KMS-11 (cell line): Measurements from ENCODE around the gene FH.

ENCODE experiments used
- H2AFZ ChIP-seq: fragments of 200-600 bp; sonication (generic); 2 replicates; pipeline ENCODE4 v1.6.1; 2016; ENCODE audit warnings: antibody characterized with exemption, mixed run types, low read depth
- H3K27ac ChIP-seq: fragments of 200-600 bp; sonication (generic); 2 replicates; pipeline ENCODE4 v1.6.1; 2016; ENCODE audit warnings: mild to moderate bottlenecking, mixed run types
- H3K27me3 ChIP-seq: fragments of 200-600 bp; sonication (generic); 2 replicates; pipeline ENCODE4 v1.6.1; 2017; ENCODE audit warnings: mild to moderate bottlenecking, low read depth, mixed run types, moderate library complexity; ENCODE audit not compliant: insufficient read depth
- H3K36me3 ChIP-seq: fragments of 200-600 bp; sonication (generic); 2 replicates; pipeline ENCODE4 v1.6.1; 2017; ENCODE audit warnings: mild to moderate bottlenecking, mixed run types; ENCODE audit not compliant: insufficient read depth
- H3K4me1 ChIP-seq: fragments of 200-600 bp; sonication (generic); 2 replicates; pipeline ENCODE4 v1.6.1; 2016; ENCODE audit warnings: mild to moderate bottlenecking, low read depth, mixed run types; ENCODE audit not compliant: poor library complexity, severe bottlenecking
- H3K4me2 ChIP-seq: fragments of 200-600 bp; sonication (generic); 2 replicates; pipeline ENCODE4 v1.7.0; 2016; ENCODE audit warnings: mild to moderate bottlenecking, mixed run types
- H3K4me3 ChIP-seq: fragments of 200-600 bp; sonication (generic); IDR thresholded peaks from 2 replicates; pipeline ENCODE4 v1.6.1; 2017; ENCODE audit warnings: low read depth, low read length, mixed read lengths; ENCODE audit not compliant: insufficient read depth
- H3K79me2 ChIP-seq: fragments of 200-600 bp; sonication (generic); 2 replicates; pipeline ENCODE4 v1.6.1; 2016; ENCODE audit warnings: low read depth, mixed run types; ENCODE audit not compliant: insufficient read depth
- H3K9ac ChIP-seq: fragments of 200-600 bp; sonication (generic); 2 replicates; pipeline ENCODE4 v1.6.1; 2016; ENCODE audit warnings: mild to moderate bottlenecking, mixed run types
- H4K20me1 ChIP-seq: fragments of 200-600 bp; sonication (generic); 2 replicates; pipeline ENCODE4 v1.6.1; 2016; ENCODE audit warnings: mild to moderate bottlenecking, mixed run types; ENCODE audit not compliant: insufficient read depth
- TF ChIP-seq, protein P1 (sequence below): fragments of 200-600 bp; sonication (generic); conservative IDR thresholded peaks from 2 replicates; pipeline ENCODE4 v1.6.1; 2017; ENCODE audit warnings: low read depth, mild to moderate bottlenecking, antibody characterized with exemption, low read length, moderate library complexity, mixed read lengths

The FH gene

GRCh38 chr1:241475671-241476070, 43.9 kb downstream of the FH start:
- no peaks in the 10 kb centered on the region for H3K4me1 ChIP-seq
- no peaks in the 10 kb centered on the region for H3K79me2 ChIP-seq
- no peak overlapping the region for H3K4me3 ChIP-seq
- no peak overlapping the region for H3K4me2 ChIP-seq
- no peaks in the 10 kb centered on the region for H4K20me1 ChIP-seq
- no peaks in the 10 kb centered on the region for H3K36me3 ChIP-seq
- H2AFZ ChIP-seq, result no peak overlapping the region
- no peak overlapping the region for H3K27ac ChIP-seq
- H3K9ac ChIP-seq, result no peak overlapping the region
- TF ChIP-seq, protein P1, sequence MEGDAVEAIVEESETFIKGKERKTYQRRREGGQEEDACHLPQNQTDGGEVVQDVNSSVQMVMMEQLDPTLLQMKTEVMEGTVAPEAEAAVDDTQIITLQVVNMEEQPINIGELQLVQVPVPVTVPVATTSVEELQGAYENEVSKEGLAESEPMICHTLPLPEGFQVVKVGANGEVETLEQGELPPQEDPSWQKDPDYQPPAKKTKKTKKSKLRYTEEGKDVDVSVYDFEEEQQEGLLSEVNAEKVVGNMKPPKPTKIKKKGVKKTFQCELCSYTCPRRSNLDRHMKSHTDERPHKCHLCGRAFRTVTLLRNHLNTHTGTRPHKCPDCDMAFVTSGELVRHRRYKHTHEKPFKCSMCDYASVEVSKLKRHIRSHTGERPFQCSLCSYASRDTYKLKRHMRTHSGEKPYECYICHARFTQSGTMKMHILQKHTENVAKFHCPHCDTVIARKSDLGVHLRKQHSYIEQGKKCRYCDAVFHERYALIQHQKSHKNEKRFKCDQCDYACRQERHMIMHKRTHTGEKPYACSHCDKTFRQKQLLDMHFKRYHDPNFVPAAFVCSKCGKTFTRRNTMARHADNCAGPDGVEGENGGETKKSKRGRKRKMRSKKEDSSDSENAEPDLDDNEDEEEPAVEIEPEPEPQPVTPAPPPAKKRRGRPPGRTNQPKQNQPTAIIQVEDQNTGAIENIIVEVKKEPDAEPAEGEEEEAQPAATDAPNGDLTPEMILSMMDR, result no peak
- H3K27me3 ChIP-seq, result no peaks in the 10 kb centered on the region

DNA sequence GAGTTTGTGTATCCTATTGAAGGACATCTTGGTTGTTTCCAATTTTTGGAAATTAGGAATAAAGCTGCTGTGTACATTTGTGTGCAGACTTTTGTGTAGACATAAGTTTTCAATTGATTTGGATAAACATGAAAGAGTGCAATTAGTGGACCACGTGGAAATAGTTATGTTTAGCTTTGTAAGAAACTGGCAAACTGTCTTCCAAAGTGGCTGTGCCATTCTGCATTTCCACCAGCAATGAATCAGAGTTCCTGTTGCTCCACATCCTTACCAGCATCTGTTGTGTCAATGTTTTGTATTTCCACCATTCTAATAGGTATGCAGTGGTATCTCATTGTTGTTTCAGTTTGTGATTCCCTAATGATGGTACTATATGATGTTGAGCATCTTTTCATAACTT, 46.5 kb downstream of the FH start:
- Histone ChIP-seq H3K4me3 (no peak overlapping the region), H3K27ac (no peak overlapping the region), H3K36me3 (no peaks in the 10 kb centered on the region), H3K27me3 (no peaks in the 10 kb centered on the region), H3K9ac (no peak overlapping the region), H3K79me2 (no peaks in the 10 kb centered on the region), H3K4me1 (no peaks in the 10 kb centered on the region), H2AFZ (no peak overlapping the region), H3K4me2 (no peak overlapping the region), H4K20me1 (no peaks in the 10 kb centered on the region)
- TF ChIP-seq, protein P1, result no peak

DNA sequence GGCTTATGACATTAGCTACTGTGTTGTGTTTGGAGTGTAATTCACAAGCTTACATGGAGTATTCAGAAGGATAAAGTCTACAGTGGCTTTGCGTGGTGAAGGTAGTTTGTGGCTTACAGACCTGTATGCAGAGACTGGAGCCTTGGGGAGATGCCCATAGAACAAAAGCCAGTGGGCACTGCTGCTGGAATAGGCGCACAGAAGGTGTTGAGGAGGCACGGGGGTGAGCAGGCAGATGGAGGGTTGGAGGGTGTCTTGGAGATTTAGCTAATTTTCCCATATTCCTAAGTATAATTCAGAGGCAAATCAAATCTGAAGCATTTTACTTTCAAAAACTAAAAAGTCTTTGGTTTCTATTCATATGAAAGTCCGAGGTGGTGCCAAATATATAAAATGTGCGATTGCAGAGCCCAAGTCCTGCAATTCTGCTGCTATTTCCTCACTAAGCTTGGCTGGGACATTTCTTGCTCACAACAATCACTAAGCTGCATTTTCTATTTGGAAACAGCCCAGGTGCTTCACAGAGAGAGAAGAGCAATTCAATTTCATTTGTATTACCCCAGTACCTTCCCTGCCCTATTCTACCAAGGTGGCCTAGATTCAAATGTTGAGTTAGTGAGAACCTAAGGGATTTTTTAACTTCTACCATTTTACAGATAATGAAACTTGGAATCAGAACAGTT, 48.5 kb downstream of the FH start:
- Histone ChIP-seq H3K9ac (no peak overlapping the region), H3K36me3 (no peaks in the 10 kb centered on the region), H2AFZ (no peak overlapping the region), H3K27ac (no peak overlapping the region), H4K20me1 (no peaks in the 10 kb centered on the region), H3K4me2 (no peak overlapping the region), H3K4me1 (no peaks in the 10 kb centered on the region), H3K27me3 (no peaks in the 10 kb centered on the region), H3K79me2 (no peaks in the 10 kb centered on the region), H3K4me3 (no peak overlapping the region)
- TF ChIP-seq, protein P1, result no peak

GRCh38 chr1:241470361-241470760, 49.2 kb downstream of the FH start:
- no peak overlapping the region for H3K9ac ChIP-seq
- no peaks in the 10 kb centered on the region for H3K36me3 ChIP-seq
- H2AFZ ChIP-seq, result no peak overlapping the region
- no peak overlapping the region for H3K4me2 ChIP-seq
- no peaks in the 10 kb centered on the region for H3K79me2 ChIP-seq
- no peak overlapping the region for H3K4me3 ChIP-seq
- H4K20me1 ChIP-seq, result no peaks in the 10 kb centered on the region
- H3K27ac ChIP-seq, result no peak overlapping the region
- TF ChIP-seq, protein P1, result no peak
- H3K4me1 ChIP-seq, result no peaks in the 10 kb centered on the region
- no peaks in the 10 kb centered on the region for H3K27me3 ChIP-seq
